Jurkat, Clone E6-1 (cell line): ENCODE data around the gene LCORL. TPM values are rescaled to one million over a fixed set of nuclear protein-coding genes. Genes with fewer than 3 reads are reported as not detected.
"Not testable (repeated sequence)": the region's sequence is repeated elsewhere in the genome, so short reads cannot be mapped to it uniquely, and the experiment has no call there.

Experiments
- DNase-seq: peaks from one replicate; pipeline ENCODE4 v3.0.0-alpha.2; 2011; ENCODE audit warnings: low read depth, low spot score
- H3K4me3 ChIP-seq: 2 replicates; pipeline ENCODE4 v1.5.1; 2011; ENCODE audit warnings: mild to moderate bottlenecking, low read length, control low read depth, moderate library complexity
- polyA plus RNA-seq: library from polyadenylated mRNA; unstranded; fragments of >200 nt; gene quantifications from one replicate; pipeline ENCODE4 v1.2.1, GENCODE V29; 2012; ENCODE audit warnings: missing spikeins; ENCODE audit not compliant: insufficient read length, insufficient read depth

The LCORL gene
- 17.5 TPM for polyA plus RNA-seq

- DNase-seq: peak; percentile 94
- H3K4me3 ChIP-seq: peak within 1 kb of the TSS; percentile 82
Observed at GRCh38 chr4:18021720-18022571, at the start of gene LCORL. TSS of gene LCORL (minus strand) at chr4:18021755. CDS start at chr4:18021751, 4 bp downstream.

DNA sequence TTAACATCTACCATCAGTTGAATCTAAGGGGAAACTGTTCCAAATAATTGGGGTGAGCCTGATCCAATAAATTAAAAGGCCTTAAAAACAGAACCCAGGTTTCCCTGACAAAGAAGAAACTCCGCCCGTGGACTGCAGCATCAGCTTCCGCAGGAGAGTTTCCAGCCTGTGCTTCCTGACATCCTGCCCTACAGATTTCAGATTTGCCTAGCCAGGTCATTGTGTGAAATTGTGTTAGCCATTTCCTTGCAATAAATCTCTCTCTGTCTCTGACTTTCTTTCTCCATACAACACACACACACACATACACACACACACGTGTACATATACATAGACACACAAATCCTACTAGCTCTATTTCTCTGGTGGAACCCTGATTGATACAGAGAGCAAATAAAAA lies 48.3 kb upstream of the LCORL start:
- no peak for DNase-seq
- no peak overlapping the region for H3K4me3 ChIP-seq

DNA sequence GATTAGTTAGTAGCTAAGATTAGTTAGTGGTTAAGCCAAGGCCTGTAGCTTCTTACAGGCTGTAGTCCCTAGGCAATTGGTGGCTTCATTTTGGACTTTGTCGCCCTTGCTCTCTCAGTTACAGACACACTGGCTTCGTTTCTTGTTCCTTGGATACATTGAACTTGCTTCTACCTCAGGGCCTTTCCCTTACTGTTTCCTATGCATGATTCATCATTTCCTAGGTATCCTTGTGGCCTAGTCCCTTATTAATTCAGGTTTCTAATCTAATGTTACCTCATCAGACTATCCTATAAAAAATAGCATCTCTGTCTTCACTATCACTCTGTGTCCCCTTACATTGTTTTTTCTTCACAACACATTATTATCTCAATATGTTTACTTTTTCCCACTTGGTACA lies 45.5 kb upstream of the LCORL start:
- DNase-seq: no peak
- H3K4me3 ChIP-seq: no peak overlapping the region

- DNase-seq: no peak
Observed at GRCh38 chr4:18063079-18063478, 41.5 kb upstream of the LCORL start.

GRCh38 chr4:18057821-18058533 lies 36.4 kb upstream of the LCORL start:
- H3K4me3 ChIP-seq: no peak overlapping the region
- no peak for DNase-seq

More at GRCh38 chr4:18063079-18063478, 41.5 kb upstream of the LCORL start:
- H3K4me3 ChIP-seq: no peak overlapping the region

- no peak overlapping the region for H3K4me3 ChIP-seq
- peak; percentile 46 for DNase-seq
Observed at GRCh38 chr4:18056030-18056429, 34.5 kb upstream of the LCORL start.

DNA sequence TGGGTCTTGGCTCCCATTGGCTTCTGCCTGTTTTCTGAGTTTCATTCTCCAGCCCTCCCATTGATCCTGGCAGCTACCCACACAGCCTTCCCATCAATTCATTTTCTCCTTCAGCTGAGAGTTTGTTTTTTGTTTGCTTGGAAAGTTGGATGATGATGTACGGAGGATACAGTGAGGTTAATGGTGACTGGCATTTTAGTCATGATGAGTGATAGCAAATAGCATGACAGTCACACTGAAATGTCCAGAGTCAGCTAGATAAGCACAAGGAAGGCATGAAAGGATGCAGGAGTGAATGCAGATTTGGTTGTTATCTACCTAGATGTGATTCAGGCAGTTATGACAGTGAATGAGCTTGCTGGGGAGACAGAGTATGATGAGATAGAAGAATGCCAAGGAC lies 30.6 kb upstream of the LCORL start:
- no peak overlapping the region for H3K4me3 ChIP-seq
- no peak for DNase-seq

GRCh38 chr4:18051281-18051680 lies 29.7 kb upstream of the LCORL start:
- DNase-seq: no peak
- H3K4me3 ChIP-seq: no peak overlapping the region

GRCh38 chr4:18050448-18050847 lies 28.9 kb upstream of the LCORL start:
- H3K4me3 ChIP-seq: no peak overlapping the region
- no peak for DNase-seq

DNA sequence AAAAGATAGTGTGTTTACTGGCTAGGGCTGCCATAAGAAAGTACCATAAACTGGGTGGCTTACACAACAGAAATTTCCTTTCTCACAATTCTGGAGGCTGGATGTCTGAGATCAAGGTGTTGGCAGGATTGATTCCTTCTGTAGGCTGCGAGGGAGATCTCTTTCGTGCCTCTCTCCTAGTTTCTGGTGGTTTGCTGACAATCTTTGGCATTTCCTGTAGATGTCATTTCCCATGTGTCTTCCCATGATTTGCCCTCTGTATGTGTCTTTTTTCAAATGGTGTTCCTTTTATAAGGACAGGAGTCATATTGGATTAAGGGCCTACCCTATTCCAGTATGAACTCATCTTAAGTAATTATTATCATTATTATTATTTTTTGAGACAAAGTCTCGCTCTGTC lies 27.9 kb upstream of the LCORL start:
- H3K4me3 ChIP-seq: no peak overlapping the region
- DNase-seq: no peak

DNA sequence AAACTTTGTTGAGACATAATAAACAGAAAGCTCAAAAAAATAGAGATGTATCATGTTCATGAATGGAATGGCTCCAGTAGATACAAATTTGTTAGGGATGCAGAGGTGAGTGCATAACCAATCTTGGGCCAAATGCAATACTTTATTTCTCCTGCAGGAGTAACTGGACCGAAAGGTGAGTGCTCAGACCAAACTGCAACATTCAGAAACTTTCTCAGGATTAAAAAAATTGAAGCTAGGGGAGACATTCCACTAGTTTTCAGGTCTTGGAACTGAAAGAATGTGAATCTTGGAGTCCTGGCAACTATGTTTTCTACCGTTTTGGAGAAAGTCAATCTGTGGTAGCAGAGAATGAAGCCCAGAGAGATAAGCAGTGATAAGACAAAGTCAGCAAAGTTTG lies 21.2 kb upstream of the LCORL start:
- no peak overlapping the region for H3K4me3 ChIP-seq
- no peak for DNase-seq

DNA sequence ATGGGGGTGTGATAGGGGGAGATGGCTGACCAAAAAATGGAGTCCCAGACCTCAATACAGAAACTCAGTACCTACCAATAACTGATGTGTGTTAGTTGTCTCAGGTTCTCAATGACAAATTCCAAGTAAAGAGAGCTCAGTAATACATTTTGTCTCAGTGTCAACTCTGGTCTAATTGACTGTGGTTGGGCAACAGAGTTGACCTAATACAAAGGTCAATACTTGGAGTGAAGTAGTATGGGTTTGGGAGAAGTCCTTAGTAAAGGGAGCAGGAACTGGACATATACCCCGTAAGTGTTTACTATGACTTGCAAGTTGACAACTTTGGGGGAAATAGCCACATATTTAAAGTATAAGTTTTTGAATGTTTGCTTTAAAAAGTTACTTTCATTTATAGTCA lies 20.5 kb upstream of the LCORL start:
- H3K4me3 ChIP-seq: no peak overlapping the region
- DNase-seq: no peak

DNA sequence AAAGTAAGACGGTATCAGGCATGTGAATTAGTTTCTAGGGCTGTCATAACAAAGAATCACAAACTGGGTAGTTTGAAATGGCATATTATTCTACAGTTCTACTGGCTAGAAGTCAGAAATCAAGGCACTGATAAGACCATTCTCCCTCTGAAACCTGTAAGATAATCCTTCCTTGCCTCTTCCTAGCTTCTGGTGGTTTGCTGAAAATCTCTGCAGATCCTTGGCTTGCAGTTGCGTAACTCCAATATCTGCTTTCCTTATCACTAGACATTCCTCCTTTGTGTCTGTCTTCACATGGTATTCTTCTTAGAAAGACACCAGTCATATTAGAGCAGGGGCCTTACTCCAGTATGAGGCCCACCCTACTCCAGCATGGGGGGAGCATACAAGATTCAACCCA lies 19.6 kb upstream of the LCORL start:
- DNase-seq: no peak
- no peak overlapping the region for H3K4me3 ChIP-seq

GRCh38 chr4:18039113-18039512 lies 17.6 kb upstream of the LCORL start:
- DNase-seq: no peak
- H3K4me3 ChIP-seq: no peak overlapping the region

- not testable (repeated sequence) for DNase-seq, H3K4me3 ChIP-seq
Observed at GRCh38 chr4:18036369-18036768, 14.8 kb upstream of the LCORL start.

DNA sequence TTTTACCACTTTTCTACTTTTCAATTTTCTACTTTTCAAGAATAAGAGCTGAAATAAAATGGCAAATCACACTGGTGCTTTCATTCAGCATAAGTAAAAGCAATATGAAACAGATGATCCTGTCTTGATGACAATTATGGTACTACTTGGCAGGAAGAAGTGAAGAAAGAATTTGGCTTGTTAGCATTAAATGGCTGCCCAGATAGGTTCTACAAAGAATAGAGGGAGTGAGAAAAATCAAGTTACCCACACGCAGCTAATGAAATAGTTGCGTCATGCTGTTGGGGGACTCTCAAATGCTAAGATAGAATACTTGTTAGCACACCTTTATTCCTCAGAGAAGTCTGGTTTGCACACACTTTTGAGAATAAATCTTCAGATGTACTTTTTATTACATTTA lies 12.5 kb upstream of the LCORL start:
- no peak for DNase-seq
- H3K4me3 ChIP-seq: no peak overlapping the region

DNA sequence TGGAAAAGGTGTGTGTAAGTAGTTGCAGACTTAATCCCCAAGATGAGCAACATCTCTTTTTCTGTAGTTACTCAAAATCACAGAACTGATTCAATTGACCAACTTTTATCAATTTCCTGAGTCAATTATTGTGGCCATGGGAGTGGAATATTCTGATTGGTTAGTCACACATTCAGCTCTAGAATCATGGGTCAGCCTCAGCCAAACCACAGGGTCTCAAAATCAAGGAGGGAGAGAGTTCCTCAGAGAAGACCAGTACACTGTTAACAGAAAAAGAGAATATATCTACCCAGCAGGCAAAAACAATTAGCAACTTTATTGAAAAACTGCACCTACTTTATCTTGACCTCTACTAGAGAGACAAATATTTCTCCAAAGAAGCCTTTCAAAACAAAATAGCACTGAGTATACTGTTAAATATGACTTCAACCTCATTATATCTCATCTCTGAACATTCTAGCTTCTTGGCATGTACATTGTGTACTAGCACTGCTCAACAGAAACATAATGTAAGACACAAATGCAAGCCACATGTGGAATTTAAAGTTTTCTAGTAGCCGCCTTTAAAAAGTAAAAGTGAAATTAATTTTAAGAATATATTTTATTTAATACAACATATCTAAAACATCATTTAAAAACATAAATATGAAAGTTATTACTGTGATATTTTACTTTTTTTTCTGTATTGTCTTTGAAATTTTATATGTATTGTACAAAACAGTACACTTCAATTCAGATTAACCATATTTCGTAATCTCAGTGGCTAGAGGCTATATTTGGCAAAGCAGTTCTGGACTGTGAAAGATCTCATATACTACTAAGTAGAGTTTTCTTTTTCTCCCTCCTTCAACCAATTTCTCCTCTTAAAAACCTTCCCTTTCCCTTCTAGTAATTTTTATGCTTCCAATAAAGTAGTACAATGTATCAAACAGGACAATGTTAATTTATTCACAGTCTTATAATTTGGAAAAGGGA lies 11.8 kb upstream of the LCORL start:
- no peak overlapping the region for H3K4me3 ChIP-seq
- no peak for DNase-seq

DNA sequence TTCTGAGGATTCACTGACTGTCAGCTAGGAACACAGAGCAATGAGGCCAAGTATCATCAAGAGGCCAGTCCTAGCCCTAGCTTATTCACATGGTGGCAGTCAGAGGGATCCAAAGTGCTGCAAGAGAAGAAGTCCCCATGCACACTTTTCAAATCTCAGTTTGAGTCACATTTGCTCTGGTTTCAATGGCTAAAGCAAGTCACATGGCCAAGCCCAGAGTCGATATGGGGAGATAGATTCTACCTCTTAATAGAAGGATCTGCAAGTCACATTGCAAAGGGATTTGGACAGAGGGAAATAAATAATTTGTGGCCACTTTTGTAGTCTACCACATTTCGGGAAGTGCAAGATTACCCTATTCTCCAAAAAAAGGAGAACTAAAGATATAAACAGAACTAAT lies 3.7 kb upstream of the LCORL start:
- DNase-seq: no peak
- no peak overlapping the region for H3K4me3 ChIP-seq

GRCh38 chr4:18022572-18023050 lies 1.1 kb upstream of the LCORL start:
- DNase-seq: no peak
- peak overlapping the region; percentile 82 for H3K4me3 ChIP-seq
